GM13976 (cell line): ENCODE results near the gene CIT.

Experiments
- DNase-seq: peaks from one replicate; pipeline ENCODE4 v3.0.0; 2012; ENCODE audit warnings: low spot score
- CTCF ChIP-seq: IDR thresholded peaks from 2 replicates; pipeline ENCODE4 v1.5.1; 2012; ENCODE audit warnings: borderline replicate concordance, mild to moderate bottlenecking; ENCODE audit not compliant: insufficient read depth; ENCODE audit errors: extremely low read depth, missing control alignments, control extremely low read depth
- in situ Hi-C: fragments of 300-500 bp; cut with MboI; formaldehyde crosslinking; loops from one replicate; pipeline ENCODE4 v1.12.0; 2022; ENCODE audit warnings: low sequenced_read_pairs, mixed read lengths, inconsistent platforms; ENCODE audit not compliant: unreplicated experiment

The CIT gene

GRCh38 chr12:119783787-119784186, 93.3 kb downstream of the CIT start:
- TF ChIP-seq CTCF = no peak
- DNase-seq = no peak
- in situ Hi-C loops = no loop called here

GRCh38 chr12:119781804-119782203, 95.3 kb downstream of the CIT start:
- no peak for TF ChIP-seq CTCF
- no peak for DNase-seq
- in situ Hi-C loops = no loop called here

GRCh38 chr12:119780786-119781434, 96.2 kb downstream of the CIT start:
- peak; percentile 26 for TF ChIP-seq CTCF
- DNase-seq = no peak
- in situ Hi-C loops = no loop called here

GRCh38 chr12:119775246-119775895, 101.7 kb downstream of the CIT start:
- no peak for DNase-seq
- TF ChIP-seq CTCF = no peak
- in situ Hi-C loops = no loop called here

- in situ Hi-C loops = no loop called here
- DNase-seq = no peak
- no peak for TF ChIP-seq CTCF
Measured at GRCh38 chr12:119772431-119772830, 104.7 kb downstream of the CIT start.

- no peak for DNase-seq
- no peak for TF ChIP-seq CTCF
- in situ Hi-C loops = no loop called here
Measured at GRCh38 chr12:119770146-119770545, 107.0 kb downstream of the CIT start.
